ENCODE measurements around the gene CSTPP1. TPM values are rescaled to one million over a fixed set of nuclear protein-coding genes. Genes with fewer than 3 reads are reported as not detected.

CSTPP1 gene
- total and polyA plus RNA-seq, 2 of the 8 experiments (the other 6 are each of a cell fraction or from before 2014, with no cell fraction given) = 24.2 to 28.7 TPM

- Histone ChIP-seq H3K23me2 (ENCODE audit: low read depth, low read length) (no peaks in the 10 kb centered on the region), H4K8ac (ENCODE audit: extremely low read depth, insufficient read depth, low read length) (no peak overlapping the region), H3K79me1 (ENCODE audit: low read depth, low read length) (no peaks in the 10 kb centered on the region), H3K4me2 (ENCODE audit: insufficient read depth in 1 of 2, low read depth in 2 of 2, low read length in 2 of 2) (no peak overlapping the region), H3K79me2 (ENCODE audit: control insufficient read depth in 1 of 2, insufficient read depth in 2 of 2, low read length in 2 of 2) (no peaks in the 10 kb centered on the region), H2BK12ac (ENCODE audit: low read depth, low read length) (no peak overlapping the region), H4K5ac (ENCODE audit: insufficient read length, low read depth, low read length) (no peak overlapping the region), H3K4me3 (ENCODE audit: extremely low read depth in 1 of 4, insufficient read depth in 2 of 4, low read depth in 3 of 4, low read length in 4 of 4) (no peak overlapping the region), H3K18ac (ENCODE audit: extremely low read depth, low read length) (no peak overlapping the region), H4K91ac (replicated peaks; ENCODE audit: insufficient read length, low read length) (no peak overlapping the region), H3K36me3 (ENCODE audit: control insufficient read depth in 2 of 4, insufficient read depth in 4 of 4, low read length in 3 of 4) (no peaks in the 10 kb centered on the region), H2BK20ac (ENCODE audit: low read length) (no peak overlapping the region), H2AFZ (ENCODE audit: low read length) (no peak overlapping the region), H3K9me3 (ENCODE audit: insufficient read depth in 2 of 2, low read depth in 1 of 2, low read length in 1 of 2) (no peaks in the 10 kb centered on the region), H3K27ac (ENCODE audit: low read depth, low read length) (no peak overlapping the region), H3K4ac (replicated peaks; ENCODE audit: insufficient read length, low read depth, low read length) (no peak overlapping the region), H2BK15ac (ENCODE audit: low read length) (no peak overlapping the region), H3K9ac (replicated peaks in 1 of 4; ENCODE audit: extremely low read depth in 1 of 4, low read depth in 3 of 4, low read length in 3 of 4) (no peak overlapping the region), H2AK5ac (ENCODE audit: low read depth, low read length) (no peak overlapping the region), H2BK5ac (ENCODE audit: low read depth, low read length) (no peak overlapping the region), H3K14ac (ENCODE audit: insufficient read length) (no peak overlapping the region), H3K27me3 (replicated peaks in 1 of 4; ENCODE audit: control insufficient read depth in 3 of 4, extremely low read depth in 1 of 4, insufficient read depth in 3 of 4, low read length in 3 of 4) (no peaks in the 10 kb centered on the region), H3K4me1 (replicated peaks in 1 of 4; ENCODE audit: control insufficient read depth in 3 of 4, insufficient read depth in 4 of 4, low read length in 3 of 4) (peaks cover 0 to 2% (median 0%) of the 10 kb centered on the region in 4 experiments; a peak in 1 of 7 replicates), H3K56ac (replicated peaks; ENCODE audit: insufficient read length, low read depth, low read length) (no peak overlapping the region), H2BK120ac (replicated peaks; ENCODE audit: low read depth, low read length) (no peak overlapping the region), H4K20me1 (replicated peaks in 1 of 2; ENCODE audit: control insufficient read depth in 1 of 2, insufficient read depth in 2 of 2, low read length in 2 of 2) (no peaks in the 10 kb centered on the region), H3K23ac (ENCODE audit: insufficient read length) (no peak overlapping the region)
- ChIA-PET POLR2A (ENCODE audit: partially characterized antibody) (interaction anchor here (0.8 to 2.1 kb wide), 5 partner anchors 9 to 234 kb away, joined by 3 to 5 read pairs (median 3); no protein-coding TSS in a partner anchor), CTCF (ENCODE audit: partially characterized antibody) (interaction anchor here (0.7 to 2.2 kb wide), 7 partner anchors 12 to 289 kb away, joined by 3 to 8 read pairs (median 5); partner anchors contain the start of gene LRP4)
- 92% methylated on average over 7 of the region's 7 CpGs; no CpG with 5 or more reads in 1 of the 2 experiments for WGBS, 2 experiments (ENCODE audit: extremely low coverage in 1 of 2, insufficient coverage in 1 of 2, insufficient read length in 1 of 2, insufficient replicate concordance in 2 of 2, low coverage in 1 of 2, low lambda C conversion rate in 2 of 2, missing lambda C conversion rate in 1 of 2)
- no peak for FAIRE-seq
- DNase-seq (ENCODE audit: low read depth in 1 of 2, low spot score in 2 of 2) = no peak
- TF ChIP-seq POLR2AphosphoS5 (IDR thresholded peaks at IDR 0.05; ENCODE audit: low read depth, low read length) (no peak), SIRT6 (IDR thresholded peaks at IDR 0.05; ENCODE audit: low read length) (no peak), NRF1 (IDR thresholded peaks at IDR 0.05; ENCODE audit: low read depth, low read length) (no peak), SRF (IDR thresholded peaks at IDR 0.05; ENCODE audit: low read depth, low read length) (no peak), KDM4A (IDR thresholded peaks at IDR 0.05; ENCODE audit: low read depth, low read length, severe bottlenecking) (no peak), RNF2 (IDR thresholded peaks at IDR 0.05; ENCODE audit: borderline replicate concordance, low read depth, low read length, missing control alignments, poor library complexity, severe bottlenecking) (no peak), SIX5 (IDR thresholded peaks at IDR 0.05; ENCODE audit: low read depth, low read length) (no peak)
Observed at GRCh38 chr11:47147681-47148080, 211.1 kb downstream of the CSTPP1 start.
